Measurements from ENCODE around the gene MEI1.

DNA sequence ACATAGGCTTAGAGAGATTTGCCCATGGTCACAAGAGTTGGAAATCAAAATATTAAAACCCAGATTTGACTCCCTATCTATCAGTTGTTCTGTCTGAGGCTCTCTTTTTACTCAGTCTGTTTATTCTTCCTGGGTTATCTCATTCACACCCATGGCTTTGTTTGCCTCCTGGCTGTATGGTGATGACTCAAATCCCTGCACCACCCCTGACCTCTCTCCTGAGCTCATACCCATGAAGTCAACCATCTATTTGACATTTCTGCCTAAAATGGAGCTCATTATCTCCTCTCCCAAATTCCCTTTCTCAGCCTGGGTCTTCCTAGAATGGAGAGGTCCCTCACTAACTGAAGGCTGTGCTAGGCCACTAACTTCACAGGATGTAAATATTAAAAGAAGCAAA is 73.3 kb downstream of the MEI1 start:
- TF ChIP-seq CTCF (IDR thresholded peaks at IDR 0.05), result no peak
- TF ChIP-seq POLR2A (IDR thresholded peaks at IDR 0.05), result no peak

All from testis (tissue), 2 donors.